Chondrocyte (in vitro differentiated cells): ENCODE results near the gene ANKRD13C. TPM values are rescaled to one million over a fixed set of nuclear protein-coding genes. Genes with fewer than 3 reads are reported as not detected.
"Not testable (repeated sequence)": the region's sequence is repeated elsewhere in the genome, so short reads cannot be mapped to it uniquely, and the experiment has no call there.

Experiments used
- DNase-seq: peaks from one replicate; pipeline ENCODE4 v3.0.0; 2021; ENCODE audit warnings: mixed read lengths, low spot score
- H3K27ac Mint-ChIP-seq: one replicate; pipeline ENCODE4 v1.8.0; 2021; ENCODE audit warnings: mild to moderate bottlenecking, moderate library complexity, mixed read lengths; ENCODE audit not compliant: unreplicated experiment
- H3K27me3 Mint-ChIP-seq: 2 replicates; pipeline ENCODE4 v1.8.0; 2021; ENCODE audit warnings: low read depth, mixed read lengths
- H3K36me3 Mint-ChIP-seq: 2 replicates; pipeline ENCODE4 v1.8.0; 2021; ENCODE audit warnings: low read depth, mixed read lengths
- H3K4me1 Mint-ChIP-seq: 2 replicates; pipeline ENCODE4 v1.8.0; 2021; ENCODE audit warnings: low read depth, mild to moderate bottlenecking, mixed read lengths
- H3K4me3 Mint-ChIP-seq: one replicate; pipeline ENCODE4 v1.8.0; 2021; ENCODE audit warnings: mild to moderate bottlenecking, moderate library complexity, mixed read lengths; ENCODE audit not compliant: unreplicated experiment
- H3K9me3 Mint-ChIP-seq: 2 replicates; pipeline ENCODE4 v1.8.0; 2021; ENCODE audit warnings: low read depth, mixed read lengths
- total RNA-seq: library from RNA; stranded (reverse); gene quantifications from 3 replicates; pipeline ENCODE4 v1.2.1, GENCODE V29; 2021
- TF ChIP-seq, protein P1 (sequence below): fragments of 200-600 bp; sonication (generic); IDR thresholded peaks from 2 replicates; pipeline ENCODE4 v1.5.0; 2021; ENCODE audit warnings: antibody characterized with exemption, mild to moderate bottlenecking, moderate library complexity

The ANKRD13C gene
- total RNA-seq, 1 donor from 2014 or later, result 19.4 TPM

DNA sequence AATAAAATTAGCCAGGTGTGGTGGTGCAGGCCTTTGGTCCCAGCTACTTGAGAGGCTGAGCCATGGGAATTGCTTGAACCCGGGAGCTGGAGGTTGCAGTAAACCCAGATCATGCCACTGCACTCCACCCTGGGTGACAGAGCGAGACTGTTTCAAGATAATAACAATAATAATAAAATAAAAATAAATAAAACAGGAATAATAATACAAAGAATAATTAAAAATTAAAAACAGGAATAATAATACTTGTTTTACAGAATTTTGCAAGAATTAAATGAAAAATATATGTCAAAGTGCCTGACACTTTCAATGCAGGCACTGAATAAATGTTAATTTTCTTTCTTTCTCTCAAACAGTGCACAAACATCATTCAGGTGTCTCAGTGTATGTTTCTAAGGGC lies 30.0 kb upstream of the ANKRD13C start:
- no peak for DNase-seq
- H3K27me3 Mint-ChIP-seq, result peaks cover under 1% of the 10 kb centered on the region
- H3K4me3 Mint-ChIP-seq, result no peak overlapping the region
- TF ChIP-seq, protein P1, sequence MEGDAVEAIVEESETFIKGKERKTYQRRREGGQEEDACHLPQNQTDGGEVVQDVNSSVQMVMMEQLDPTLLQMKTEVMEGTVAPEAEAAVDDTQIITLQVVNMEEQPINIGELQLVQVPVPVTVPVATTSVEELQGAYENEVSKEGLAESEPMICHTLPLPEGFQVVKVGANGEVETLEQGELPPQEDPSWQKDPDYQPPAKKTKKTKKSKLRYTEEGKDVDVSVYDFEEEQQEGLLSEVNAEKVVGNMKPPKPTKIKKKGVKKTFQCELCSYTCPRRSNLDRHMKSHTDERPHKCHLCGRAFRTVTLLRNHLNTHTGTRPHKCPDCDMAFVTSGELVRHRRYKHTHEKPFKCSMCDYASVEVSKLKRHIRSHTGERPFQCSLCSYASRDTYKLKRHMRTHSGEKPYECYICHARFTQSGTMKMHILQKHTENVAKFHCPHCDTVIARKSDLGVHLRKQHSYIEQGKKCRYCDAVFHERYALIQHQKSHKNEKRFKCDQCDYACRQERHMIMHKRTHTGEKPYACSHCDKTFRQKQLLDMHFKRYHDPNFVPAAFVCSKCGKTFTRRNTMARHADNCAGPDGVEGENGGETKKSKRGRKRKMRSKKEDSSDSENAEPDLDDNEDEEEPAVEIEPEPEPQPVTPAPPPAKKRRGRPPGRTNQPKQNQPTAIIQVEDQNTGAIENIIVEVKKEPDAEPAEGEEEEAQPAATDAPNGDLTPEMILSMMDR, result no peak
- H3K4me1 Mint-ChIP-seq, result no peaks in the 10 kb centered on the region
- no peaks in the 10 kb centered on the region for H3K9me3 Mint-ChIP-seq
- H3K36me3 Mint-ChIP-seq, result no peaks in the 10 kb centered on the region
- no peak overlapping the region for H3K27ac Mint-ChIP-seq

DNA sequence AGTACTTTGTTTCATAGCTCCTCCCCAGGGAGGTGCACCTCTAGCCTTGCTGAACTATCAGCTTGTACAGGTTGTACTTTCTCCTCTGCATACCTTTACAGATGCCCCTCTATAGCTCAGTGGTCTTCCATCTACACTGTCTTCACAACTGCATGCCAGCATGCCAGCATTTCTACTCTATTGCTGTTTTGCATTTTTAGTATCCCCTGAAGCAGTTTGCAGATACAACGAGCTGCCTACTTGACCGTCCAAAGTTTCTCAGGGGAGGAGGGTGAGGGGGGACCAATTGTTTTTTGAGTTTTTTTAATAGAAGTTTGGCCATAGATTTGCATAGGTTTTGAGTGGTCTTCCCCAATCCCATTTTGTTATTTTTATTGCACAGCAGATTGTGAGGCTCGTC lies 29.0 kb upstream of the ANKRD13C start:
- Mint-ChIP-seq H3K4me1 (no peaks in the 10 kb centered on the region), H3K4me3 (no peak overlapping the region), H3K27me3 (no peaks in the 10 kb centered on the region), H3K36me3 (no peaks in the 10 kb centered on the region), H3K27ac (no peak overlapping the region), H3K9me3 (no peaks in the 10 kb centered on the region)
- TF ChIP-seq, protein P1, result no peak
- DNase-seq, result no peak

DNA sequence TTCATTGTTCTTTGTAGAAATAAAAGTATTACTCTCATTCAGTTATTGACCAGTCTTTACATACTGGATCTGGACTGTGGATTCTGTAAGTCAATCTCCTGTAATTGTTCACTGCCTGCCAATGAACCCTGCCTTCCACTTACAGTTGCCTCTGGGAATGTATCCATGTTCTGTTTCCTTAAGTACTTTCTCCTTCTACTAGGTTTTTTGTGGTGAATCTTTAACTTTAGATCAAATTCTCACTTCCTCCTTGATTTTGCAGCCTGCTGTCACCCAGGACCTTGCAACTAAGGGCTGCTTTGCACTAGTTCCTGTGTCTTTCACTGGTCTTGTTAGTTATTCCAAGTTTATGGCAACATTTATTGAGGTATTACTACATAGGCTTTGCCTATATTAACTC lies 28.2 kb upstream of the ANKRD13C start:
- Mint-ChIP-seq H3K27ac (no peak overlapping the region), H3K36me3 (no peaks in the 10 kb centered on the region), H3K9me3 (no peaks in the 10 kb centered on the region), H3K27me3 (no peaks in the 10 kb centered on the region), H3K4me1 (no peaks in the 10 kb centered on the region), H3K4me3 (no peak overlapping the region)
- DNase-seq, result no peak
- TF ChIP-seq, protein P1, result no peak

DNA sequence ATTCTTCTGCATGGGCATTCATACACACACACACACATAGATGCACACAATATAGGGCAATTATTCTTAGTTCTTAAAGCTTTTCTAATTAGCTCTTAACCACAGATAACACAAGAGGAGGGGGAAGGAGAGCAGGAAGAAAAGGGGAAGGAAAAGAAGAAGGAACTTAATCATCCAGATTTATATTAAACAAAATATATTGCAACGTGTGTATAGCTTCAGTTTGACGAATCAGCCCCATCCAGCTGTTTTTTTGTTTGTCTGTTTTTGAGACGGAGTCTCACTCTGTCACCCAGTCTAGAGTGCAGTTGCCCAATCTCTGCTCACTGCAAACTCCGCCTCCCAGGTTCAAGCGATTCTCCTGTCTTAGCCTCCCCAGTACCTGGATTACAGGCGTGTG lies 21.7 kb upstream of the ANKRD13C start:
- TF ChIP-seq, protein P1, result no peak
- Mint-ChIP-seq H3K27ac (no peak overlapping the region), H3K4me3 (no peak overlapping the region), H3K36me3 (no peaks in the 10 kb centered on the region), H3K9me3 (no peaks in the 10 kb centered on the region), H3K4me1 (peaks cover 4% of the 10 kb centered on the region), H3K27me3 (no peaks in the 10 kb centered on the region)
- DNase-seq, result no peak

DNA sequence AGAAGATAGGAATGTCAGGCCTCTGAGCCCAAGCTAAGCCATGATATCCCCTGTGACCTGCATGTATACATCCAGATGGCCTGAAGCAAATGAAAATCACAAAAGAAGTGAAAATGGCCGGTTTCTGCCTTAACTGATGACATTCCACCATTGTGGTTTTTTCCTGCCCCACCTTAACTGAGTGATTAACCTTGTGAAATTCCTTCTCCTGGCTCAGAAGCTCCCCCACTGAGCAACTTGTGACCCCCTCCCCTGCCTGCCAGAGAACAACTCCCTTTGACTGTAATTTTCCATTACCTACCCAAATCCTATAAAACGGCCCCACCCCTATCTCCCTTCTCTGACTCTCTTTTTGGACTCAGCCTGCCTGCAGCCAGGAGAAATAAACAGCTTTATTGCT lies 19.1 kb upstream of the ANKRD13C start:
- not testable (repeated sequence) for H3K4me3 Mint-ChIP-seq, DNase-seq, H3K4me1 Mint-ChIP-seq, H3K27ac Mint-ChIP-seq, H3K36me3 Mint-ChIP-seq, H3K27me3 Mint-ChIP-seq, H3K9me3 Mint-ChIP-seq

DNA sequence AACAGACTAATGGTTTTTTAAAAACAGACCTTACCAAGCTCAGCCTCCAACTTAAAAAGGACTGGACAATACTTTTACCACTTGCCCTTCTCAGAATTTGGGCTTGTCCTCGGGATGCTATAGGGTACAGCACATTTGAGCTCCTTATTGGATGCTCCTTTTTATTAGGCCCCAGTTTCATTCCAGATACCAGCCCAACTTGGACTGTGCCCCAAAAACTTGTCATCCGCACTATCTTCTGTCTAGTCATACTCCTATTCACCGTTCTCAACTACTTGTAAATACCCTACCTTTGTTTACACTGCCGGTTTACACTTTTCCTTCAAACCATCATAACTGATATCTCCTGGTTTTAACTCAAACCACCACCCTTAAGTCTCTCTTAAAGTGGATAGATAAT lies 17.9 kb upstream of the ANKRD13C start:
- no peaks in the 10 kb centered on the region for H3K27me3 Mint-ChIP-seq
- no peak overlapping the region for H3K27ac Mint-ChIP-seq
- TF ChIP-seq, protein P1, result no peak
- no peak for DNase-seq
- H3K36me3 Mint-ChIP-seq, result peaks cover 4% of the 10 kb centered on the region
- H3K9me3 Mint-ChIP-seq, result no peaks in the 10 kb centered on the region
- H3K4me3 Mint-ChIP-seq, result no peak overlapping the region
- H3K4me1 Mint-ChIP-seq, result peaks cover 4% of the 10 kb centered on the region

DNA sequence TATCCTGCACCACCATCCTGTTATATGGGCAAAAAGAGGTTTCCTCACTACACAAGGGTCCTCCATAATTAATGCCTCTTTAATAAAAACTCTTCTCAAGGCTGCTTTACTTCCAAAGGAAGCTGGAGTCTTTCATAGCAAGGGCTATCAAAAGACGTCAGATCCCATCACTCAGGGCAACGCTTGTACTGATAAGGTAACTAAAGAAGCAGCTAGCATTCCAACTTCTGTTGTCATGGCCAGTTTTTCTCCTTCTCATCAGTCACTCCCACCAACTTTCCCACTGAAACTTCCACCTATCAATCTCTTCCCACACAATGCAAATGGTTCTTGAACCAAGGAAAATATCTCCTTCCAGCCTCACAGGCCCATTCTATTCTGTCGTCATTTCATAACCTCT lies 17.1 kb upstream of the ANKRD13C start:
- not testable (repeated sequence) for H3K27ac Mint-ChIP-seq, DNase-seq, H3K27me3 Mint-ChIP-seq, H3K4me3 Mint-ChIP-seq, H3K36me3 Mint-ChIP-seq, H3K4me1 Mint-ChIP-seq, H3K9me3 Mint-ChIP-seq

DNA sequence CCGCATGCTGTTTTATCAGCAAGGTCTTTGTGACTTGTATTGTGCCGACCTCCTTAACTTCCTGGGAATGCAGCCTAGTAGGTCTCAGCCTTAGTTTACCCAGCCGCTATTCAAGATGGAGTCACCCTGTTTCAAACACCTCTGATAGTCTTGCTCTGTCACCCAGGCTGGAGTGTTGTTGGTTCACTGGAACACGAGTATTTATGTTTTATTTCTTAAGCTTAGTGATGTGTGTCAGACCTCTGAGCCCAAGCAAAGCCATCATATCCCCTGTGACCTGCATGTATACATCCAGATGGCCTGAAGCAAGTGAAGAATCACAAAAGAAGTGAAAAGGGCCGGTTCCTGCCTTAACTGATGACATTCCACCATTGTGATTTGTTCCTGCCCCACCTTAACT lies 12.9 kb upstream of the ANKRD13C start:
- H3K4me3 Mint-ChIP-seq, H3K27ac Mint-ChIP-seq, H3K9me3 Mint-ChIP-seq, H3K4me1 Mint-ChIP-seq, H3K36me3 Mint-ChIP-seq, DNase-seq, H3K27me3 Mint-ChIP-seq: not testable (repeated sequence)

DNA sequence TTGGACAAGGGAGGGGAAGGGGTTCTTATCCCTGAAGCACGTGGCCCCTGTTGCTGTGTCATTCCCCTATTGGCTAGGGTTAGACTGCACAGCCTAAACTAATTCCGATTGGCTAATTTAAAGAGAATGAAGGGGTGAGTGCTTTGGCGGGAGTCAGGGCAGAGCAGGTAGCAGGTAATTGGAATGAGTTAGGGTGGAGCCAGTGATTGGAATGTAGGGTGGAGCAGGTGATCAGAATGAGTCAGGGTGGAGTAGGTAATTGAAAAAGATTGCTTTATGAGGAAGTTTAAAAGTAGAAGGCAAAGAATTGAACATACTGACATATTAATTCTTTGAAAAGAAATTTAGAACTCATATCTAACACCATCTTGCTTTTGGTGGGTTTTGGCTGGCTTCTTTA lies 12.5 kb upstream of the ANKRD13C start:
- H3K36me3 Mint-ChIP-seq, H3K27me3 Mint-ChIP-seq, H3K9me3 Mint-ChIP-seq, H3K27ac Mint-ChIP-seq, H3K4me3 Mint-ChIP-seq, H3K4me1 Mint-ChIP-seq, DNase-seq: not testable (repeated sequence)
